NCI-H748 (cell line): ENCODE results near the gene EVI5L.
A peak's percentile ranks its signal among the peaks of the same experiment; 100 is the strongest.
"Not testable (repeated sequence)": the region's sequence is repeated elsewhere in the genome, so short reads cannot be mapped to it uniquely, and the experiment has no call there.

Experiments used
- DNase-seq: peaks from one replicate; lab custom pipeline; 2025; ENCODE audit not compliant: unreplicated experiment; lab: John Stamatoyannopoulos, UW

Gene EVI5L

GRCh38 chr19:7845390-7846154, 15.6 kb downstream of the EVI5L start:
- DNase-seq = no peak

- no peak for DNase-seq
These were observed 16.2 kb downstream of the EVI5L start for GRCh38 chr19:7846155-7846646.

GRCh38 chr19:7847664-7848063, 17.6 kb downstream of the EVI5L start:
- DNase-seq = no peak

DNA sequence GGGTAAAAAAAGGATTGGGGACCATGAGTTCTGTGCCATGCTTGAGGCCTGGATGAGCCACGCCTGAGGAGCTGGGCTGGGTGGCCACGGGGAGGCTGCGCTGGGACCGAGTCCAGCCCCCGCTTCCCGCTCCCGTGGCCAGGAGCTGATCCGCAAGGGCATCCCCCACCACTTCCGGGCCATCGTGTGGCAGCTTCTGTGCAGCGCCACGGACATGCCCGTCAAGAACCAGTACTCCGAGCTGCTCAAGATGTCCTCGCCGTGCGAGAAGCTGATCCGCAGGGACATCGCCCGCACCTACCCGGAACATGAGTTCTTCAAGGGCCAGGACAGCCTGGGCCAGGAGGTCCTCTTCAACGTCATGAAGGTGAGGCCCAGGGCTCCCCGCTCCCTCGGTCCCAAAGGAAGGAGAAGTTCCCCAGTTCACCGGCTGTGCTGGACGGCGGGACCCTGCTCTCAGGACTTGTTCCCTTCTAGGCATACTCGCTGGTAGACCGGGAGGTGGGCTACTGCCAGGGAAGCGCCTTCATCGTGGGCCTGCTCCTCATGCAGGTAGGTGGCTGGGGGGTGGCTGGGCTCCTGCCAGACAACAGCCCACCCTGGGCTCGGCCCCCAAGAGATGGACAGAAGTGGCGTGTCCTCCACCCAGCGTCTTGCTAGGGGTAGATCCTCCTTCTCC, 18.9 kb downstream of the EVI5L start:
- DNase-seq = no peak

DNA sequence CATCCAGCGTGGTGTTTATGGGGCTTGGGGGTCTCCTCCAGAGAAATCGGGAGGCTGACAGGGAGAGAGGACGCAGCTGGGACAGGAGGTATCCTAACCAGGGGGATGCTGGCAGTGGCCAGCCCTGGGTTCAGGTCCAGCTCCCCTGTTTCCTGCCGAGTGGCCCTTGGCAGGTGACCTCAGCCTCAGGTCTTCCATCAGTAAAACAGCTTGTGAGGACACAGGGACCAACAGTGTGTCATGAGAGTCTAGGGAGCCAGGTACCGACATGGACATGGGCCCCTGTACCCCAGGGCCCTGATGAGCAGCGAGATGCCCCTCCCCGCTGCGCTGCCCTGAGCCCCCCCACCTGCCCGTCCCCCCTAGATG, 19.6 kb downstream of the EVI5L start:
- DNase-seq = no peak

DNA sequence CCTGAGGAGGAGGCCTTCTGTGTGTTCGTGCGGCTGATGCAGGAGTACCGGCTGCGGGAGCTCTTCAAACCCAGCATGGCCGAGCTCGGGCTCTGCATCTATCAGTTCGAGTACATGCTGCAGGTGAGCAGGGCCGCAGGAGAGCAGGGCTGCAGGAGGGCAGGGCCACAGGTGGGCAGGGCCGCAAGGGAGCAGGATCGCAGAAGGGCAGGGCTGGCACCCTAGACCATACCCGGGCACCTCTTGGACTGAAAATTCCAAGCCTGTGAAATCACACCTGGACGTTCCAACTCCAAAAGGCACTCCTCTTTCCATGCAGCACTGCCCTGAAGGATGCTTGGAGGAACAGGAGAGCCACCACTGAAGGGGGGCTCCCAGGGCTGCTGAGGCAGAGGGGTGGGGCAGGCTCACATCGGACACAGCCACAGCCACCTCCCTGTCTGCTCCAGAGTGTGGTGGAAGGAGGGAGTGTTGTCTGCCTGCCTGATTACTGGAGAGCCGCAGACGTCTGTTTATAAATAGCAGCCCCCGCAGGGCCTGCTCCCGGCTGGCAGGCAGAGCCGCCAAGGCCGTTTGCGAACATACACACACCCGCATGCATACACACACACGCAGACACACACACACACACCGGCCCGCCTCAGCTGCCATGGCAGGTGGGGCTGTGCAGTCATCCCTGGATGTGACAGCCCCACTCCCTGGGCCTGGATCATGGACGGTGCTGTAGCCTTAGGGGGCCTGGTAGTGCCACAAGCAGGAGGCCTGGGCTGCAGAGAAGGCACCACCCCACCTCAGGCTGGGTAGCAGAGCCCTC, 20.2 kb downstream of the EVI5L start:
- no peak for DNase-seq

- no peak for DNase-seq
These were observed 21.1 kb downstream of the EVI5L start for GRCh38 chr19:7850945-7851622.

- no peak for DNase-seq
These were observed 21.8 kb downstream of the EVI5L start for GRCh38 chr19:7851623-7852500.

DNA sequence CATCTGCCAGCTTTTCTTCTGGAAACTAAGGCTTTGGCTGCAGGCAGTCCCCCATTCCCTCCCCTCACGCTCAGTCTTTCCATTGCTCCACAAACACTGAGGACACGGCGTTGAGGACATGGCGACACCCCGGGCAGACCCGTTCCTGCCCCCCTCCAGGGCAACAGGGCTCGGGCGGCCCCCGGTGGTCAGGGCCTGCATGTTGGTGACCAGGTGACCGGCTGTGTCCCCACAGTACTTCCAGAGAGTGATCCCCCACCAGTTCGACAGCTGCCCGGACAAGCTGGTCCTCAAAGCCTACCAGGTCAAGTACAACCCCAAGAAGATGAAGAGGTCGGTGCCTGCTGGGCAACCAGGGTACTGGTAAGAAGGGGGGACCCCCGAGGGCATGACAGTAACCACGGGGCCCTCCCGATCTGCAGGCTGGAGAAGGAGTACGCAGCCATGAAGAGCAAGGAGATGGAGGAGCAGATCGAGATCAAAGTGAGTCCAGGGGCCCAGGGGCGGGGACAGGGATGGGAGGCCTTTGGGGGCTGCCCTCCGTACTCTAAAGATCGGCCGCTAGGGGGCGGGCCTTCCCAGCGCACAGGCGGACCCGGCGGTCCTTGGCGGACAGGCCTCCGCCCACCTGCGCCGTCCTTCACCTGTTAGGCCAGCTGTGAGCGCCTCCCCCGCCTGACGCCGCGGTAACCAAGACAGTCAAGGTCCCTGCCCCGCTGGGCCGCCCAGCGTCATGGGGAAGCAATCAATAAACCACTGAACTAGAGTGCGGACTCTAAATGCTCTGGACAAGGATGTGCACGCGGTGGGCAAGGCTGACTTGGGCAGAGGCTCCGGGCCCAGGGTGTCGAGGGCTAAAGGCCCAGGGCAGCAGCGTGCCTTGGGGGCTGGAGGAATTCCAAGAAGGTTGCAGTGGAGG, 23.1 kb downstream of the EVI5L start:
- DNase-seq = peak; percentile 92

GRCh38 chr19:7853770-7854128, 23.7 kb downstream of the EVI5L start:
- DNase-seq = peak; percentile 18

DNA sequence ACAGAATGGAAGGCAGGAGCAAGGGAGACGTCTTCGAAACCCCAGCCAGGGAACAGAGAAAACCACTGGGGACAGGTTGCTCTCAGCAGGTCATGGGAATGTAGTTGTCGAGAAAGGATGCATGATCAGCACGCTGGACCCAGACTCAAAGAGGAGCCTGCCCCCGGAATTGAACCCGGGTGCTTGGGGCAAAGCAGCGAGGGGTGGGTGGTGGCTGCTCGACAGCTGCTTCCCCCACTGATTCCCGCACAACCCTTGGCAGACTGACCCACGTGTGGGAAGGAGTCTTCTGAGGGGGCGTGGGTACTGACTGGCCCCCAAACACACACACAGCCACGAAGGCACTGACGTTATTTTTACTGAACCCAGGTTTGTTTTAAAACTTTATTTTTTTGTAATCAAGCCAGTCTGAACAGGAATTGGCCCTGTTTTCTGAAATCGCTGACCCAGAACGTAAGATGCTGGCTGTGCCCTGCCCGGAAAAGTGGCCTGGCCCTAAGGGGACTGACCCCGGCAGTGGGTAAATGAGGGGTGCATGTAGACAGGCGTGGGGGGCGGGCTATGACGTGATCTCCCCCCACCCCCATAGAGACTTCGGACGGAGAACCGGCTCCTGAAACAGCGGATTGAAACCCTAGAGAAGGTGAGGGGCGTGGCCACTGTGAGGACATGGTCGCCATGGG, 25.5 kb downstream of the EVI5L start:
- no peak for DNase-seq

DNA sequence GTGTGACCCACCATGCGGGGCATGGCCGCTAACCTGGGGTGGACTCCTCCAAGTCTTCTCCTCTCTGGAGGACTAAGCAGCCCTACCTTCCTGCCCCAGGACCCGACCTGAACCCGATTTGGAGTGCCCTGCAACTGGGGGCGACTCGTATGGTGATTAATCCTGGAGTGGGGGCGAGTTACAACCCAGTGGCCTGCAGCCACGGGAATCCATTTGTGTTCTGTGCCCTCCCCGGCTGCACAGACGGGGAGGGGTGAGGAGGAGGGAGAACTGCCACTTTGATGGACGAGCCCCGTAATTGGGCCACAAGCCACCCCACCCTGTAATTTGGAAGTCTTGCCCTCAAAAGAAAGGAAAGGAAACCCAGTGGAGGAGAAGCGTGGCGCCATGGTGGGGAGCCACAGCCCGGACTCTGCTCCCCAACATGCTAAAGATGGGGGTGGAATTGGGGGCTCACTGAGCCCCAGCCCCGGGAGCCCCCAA, 26.1 kb downstream of the EVI5L start:
- DNase-seq = no peak

GRCh38 chr19:7856679-7857663, 27.0 kb downstream of the EVI5L start:
- no peak for DNase-seq

- DNase-seq = no peak
These were observed 27.7 kb downstream of the EVI5L start for GRCh38 chr19:7857727-7858108.

DNA sequence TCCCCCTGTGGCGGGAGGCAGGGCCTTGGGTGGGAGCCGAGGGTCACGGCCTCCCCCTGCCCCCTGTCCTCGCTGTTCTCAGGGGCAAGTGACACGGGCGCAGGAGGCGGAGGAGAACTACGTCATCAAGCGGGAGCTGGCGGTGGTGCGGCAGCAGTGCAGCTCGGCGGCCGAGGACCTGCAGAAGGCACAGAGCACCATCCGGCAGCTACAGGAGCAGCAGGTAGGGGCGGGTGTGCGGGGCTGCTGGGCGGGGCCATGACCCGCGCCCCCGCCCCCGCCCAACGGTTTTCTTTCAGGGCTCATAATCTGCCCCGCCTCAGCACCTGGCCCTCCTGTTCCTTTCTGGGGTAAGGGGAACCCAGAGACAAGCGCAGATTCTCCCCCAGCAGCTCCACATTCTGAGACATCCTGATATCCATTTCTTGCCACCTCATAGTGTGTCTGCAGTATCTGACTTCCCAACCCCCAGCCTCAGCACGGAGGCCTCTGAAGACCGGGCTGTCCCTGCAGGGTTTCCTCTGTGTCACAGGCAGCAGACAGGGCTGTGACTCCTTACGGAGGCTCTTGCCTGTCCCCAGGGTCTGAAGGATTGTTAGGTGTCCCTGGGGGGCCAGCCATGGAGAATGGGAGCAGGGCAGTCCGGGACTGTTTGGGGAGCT, 28.2 kb downstream of the EVI5L start:
- DNase-seq = no peak

- not testable (repeated sequence) for DNase-seq
These were observed 29.1 kb downstream of the EVI5L start for GRCh38 chr19:7859087-7859486.
